CD4-positive, alpha-beta T cell treated with Interleukin-6 at 100 ng/mL for 8 hours (primary cell): Measurements from ENCODE around the gene ANKDD1A.
A peak's percentile ranks its signal among the peaks of the same experiment; 100 is the strongest.

Experiments
- DNase-seq: peaks from one replicate; pipeline ENCODE4 v3.0.0-alpha.2; 2020; ENCODE audit warnings: mixed read lengths, low spot score

ANKDD1A gene

GRCh38 chr15:64911311-64912186 lies at the start of gene ANKDD1A:
Gene ANKDD1A, plus strand, starts transcription at chr15:64911902. Its CDS starts 29 bp downstream, at chr15:64911931.
- no peak for DNase-seq

DNA sequence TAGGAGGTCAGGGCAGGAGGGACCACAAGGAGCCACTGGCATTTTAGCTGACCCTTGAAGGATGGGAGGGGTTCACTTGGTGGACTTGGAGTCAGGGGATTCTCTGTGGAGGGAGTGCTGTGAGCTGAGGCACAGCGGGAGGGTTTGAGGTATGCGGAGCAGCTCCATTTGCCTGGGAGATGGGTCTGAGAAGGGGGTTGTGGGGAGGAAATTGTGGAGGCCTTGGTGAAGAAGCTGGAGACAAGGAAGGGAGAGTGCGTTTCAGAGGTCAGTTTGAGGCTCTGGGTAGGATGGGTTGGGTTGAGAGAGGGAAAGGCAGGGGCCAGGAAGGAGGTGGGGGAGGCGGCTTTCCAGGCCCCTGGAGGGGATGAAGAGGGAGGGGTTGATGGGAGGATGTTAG lies 49.7 kb upstream of the ANKDD1A start:
- no peak for DNase-seq

- no peak for DNase-seq
Observed at GRCh38 chr15:64862408-64862807, 49.3 kb upstream of the ANKDD1A start.

GRCh38 chr15:64864068-64864467 lies 47.6 kb upstream of the ANKDD1A start:
- no peak for DNase-seq

- no peak for DNase-seq
Observed at GRCh38 chr15:64865126-64865997, 46.3 kb upstream of the ANKDD1A start.

GRCh38 chr15:64865998-64866520 lies 45.6 kb upstream of the ANKDD1A start:
- DNase-seq: no peak

GRCh38 chr15:64869501-64869900 lies 42.2 kb upstream of the ANKDD1A start:
- DNase-seq: no peak

GRCh38 chr15:64870353-64870752 lies 41.3 kb upstream of the ANKDD1A start:
- no peak for DNase-seq

- no peak for DNase-seq
Observed at GRCh38 chr15:64875641-64876223, 36.0 kb upstream of the ANKDD1A start.

- no peak for DNase-seq
Observed at GRCh38 chr15:64877435-64877834, 34.3 kb upstream of the ANKDD1A start.

DNA sequence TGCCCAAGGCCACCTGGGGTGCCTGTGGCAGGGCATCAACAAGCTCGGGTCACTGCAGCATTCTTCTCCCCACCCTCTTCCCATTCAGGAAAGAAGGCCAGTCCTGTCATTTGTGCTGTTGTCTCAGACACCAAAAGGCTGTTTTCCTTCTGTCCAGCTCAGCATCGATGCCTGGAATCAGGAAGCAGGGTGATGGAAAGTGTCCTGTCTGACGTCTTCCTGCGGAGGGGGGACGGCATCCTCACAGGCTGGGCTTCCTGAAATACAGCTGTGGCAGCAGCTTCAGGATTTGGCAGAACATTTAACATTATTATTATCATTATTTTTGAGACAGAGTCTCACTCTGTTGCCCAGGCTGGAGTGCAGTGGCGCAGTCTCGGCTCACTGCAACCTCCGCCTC lies 33.0 kb upstream of the ANKDD1A start:
- no peak for DNase-seq

DNA sequence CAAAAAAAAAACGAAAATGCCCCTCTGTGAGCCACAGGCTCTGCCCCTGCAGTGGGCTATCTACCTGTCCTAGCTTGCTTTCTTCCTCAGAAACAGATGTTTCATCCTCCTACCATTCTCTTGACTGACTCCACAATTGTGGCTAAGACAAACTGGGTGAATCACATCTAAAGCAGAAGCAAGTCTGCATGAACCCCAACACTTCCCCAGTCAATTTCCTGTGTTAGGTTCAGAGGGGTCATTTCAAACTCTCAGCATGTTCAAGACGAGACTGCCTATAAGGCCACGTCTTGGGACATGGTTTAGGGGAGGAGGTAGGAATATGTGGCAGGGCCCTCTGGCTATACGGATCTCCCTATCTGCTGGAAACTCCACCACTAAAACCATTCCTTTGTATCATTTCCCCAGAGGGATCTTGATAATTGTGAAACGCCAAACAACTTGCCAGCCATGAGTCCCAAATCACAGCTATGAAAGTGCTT lies 28.6 kb upstream of the ANKDD1A start:
- peak; percentile 45 for DNase-seq

- peak; percentile 72 for DNase-seq
Observed at GRCh38 chr15:64883997-64884511, 27.6 kb upstream of the ANKDD1A start.

DNA sequence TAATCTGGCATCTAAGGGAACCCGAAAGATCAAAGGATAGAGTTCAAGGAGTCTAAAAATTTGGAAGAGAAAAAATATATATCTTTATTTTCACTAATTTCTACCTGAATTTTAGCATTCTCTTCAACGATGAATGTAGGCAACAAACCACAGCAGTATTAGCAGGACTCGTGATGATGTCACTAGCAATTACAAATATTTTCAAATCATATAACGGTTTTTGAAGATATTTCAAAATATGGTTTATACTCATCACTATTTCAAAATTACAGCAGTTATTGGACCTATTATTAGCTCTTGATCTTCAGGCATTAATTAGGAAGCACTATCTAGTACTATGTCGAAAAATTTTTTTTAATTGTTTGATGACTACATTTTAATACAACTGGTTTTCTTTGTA lies 27.0 kb upstream of the ANKDD1A start:
- DNase-seq: no peak

DNA sequence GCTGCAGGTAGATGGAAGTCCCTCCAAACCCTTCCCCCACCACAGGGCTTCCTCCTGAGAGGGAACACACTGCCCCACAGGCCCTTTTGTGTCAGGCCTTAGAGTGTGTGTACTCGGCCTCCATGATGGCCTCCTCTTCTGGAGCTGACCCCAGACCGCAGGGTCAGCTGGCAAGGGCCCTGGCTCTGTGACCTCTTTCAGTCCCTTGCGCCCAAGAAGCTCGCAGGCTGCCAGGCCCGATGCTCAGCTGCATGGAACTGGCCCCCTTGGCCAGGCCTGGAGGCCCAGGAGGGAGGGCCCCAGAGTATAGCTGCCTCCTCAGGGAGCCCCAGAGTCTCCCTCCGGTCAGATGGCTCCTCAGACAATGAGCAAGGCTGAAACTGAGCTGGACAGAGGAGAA lies 23.4 kb upstream of the ANKDD1A start:
- DNase-seq: no peak

GRCh38 chr15:64891561-64891960 lies 20.1 kb upstream of the ANKDD1A start:
- no peak for DNase-seq

DNA sequence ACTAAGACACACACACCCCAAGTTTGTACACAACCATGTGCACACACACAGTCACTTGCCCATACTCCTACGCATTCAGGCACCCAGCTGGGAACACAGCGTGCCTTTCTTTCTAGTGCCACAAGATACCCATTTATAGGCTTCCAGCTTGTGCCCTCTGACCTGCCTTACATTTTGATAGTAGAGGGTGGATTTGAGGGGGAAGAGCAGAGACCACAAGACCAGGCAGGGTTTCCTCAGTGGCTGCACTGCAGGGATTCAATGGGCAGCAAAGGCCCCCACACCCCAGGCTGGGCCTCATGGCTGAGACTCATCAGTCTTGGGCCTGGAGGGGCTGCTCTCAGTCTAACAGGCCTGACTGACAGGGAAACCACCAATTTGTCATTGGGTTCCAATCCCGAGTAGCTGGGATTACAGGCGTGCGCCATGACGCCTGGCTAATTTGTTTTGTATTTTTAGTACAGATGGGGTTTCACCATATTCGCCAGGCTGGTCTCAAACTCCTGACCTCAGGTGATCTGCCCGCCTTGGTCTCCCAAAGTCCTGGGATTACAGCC lies 18.8 kb upstream of the ANKDD1A start:
- DNase-seq: no peak

DNA sequence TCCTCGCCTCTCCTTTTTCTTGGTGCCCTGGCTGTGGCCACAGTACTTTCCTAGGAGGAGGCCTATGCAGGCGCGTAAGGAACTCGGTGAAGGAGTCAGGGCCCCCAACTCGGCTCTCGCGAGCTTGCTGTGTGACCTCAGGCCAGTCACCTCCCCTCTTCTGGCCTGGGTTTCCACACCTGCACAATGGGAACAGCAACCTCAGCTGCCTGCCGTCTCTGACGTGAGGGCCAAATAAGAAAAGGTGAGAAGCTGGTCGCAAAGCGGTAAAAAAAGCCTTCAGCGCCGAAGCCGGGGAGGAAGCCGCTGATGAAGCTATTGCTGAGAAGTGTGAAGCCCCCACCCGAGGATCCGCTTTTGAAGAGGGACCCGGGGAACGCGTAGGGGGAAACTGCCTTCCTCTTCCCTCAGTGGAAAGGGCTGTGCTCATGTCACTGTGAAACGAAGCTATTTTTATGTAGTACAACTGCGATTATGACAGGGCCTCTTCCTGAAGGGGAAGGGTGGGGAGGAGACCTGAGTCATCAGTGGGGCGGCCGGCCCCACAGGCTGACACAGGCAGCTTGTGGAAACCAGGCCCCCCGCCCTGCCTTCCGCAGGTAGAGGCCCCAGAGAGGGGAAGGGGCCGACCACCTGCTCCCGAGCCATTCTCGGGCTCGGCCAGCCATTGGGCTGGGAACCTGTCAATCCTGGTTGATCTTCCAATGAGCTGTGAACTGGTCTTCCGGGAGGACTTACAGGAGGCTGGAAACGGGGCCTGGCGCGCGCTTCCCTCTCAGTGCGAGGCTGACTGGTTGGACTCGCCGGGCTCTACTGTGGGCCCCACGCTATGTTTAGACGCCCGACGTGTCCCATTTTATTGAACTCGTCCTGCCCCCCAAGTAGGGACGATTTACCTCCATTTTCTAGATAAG lies 18.0 kb upstream of the ANKDD1A start:
- DNase-seq: peak; percentile 99

DNA sequence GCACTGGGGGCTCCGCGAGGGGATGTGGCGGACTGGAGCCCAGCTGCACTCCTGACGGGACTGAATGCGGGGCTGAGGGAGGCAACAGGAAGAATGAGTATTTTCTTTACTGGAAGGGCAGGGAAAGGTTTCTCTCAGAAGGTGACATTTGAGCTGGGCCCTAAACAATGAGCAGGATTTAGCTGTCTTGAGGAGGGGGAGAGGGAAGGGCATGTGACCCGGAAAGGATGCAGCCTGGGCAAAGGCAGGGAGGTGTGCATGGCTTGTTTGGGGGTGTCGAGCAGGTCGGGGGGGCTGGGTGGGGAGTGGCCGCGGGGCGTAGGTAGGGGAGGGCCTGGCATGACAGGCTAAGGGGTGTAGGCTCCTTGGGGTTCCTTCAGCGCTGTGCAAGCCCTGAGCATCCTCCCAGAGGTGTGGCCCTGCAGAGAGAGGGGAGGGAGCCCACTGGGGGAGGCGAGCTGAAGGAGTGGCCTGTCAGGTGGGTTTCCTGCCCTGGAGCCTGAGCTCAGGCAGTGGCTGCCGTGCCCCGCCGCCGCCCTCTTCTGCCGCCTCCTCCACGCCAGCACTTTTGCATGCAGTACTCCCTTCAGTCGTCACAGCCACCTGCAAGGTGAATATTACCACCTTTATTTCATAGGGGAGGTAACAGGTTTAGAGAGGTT lies 17.2 kb upstream of the ANKDD1A start:
- peak; percentile 95 for DNase-seq
